Measurements from ENCODE around the gene ZMAT3. TPM values are rescaled to one million over a fixed set of nuclear protein-coding genes. Genes with fewer than 3 reads are reported as not detected.
A peak's percentile ranks its signal among the peaks of the same experiment; 100 is the strongest.

ZMAT3 gene
- polyA plus RNA-seq, 1 of the 3 experiments (the other 2 are of a cell fraction), result 11.9 TPM

- H3K4me2 ChIP-seq, result peak overlapping the region; percentile 89; the same call in 1 of the 2 replicates
- peak; percentile 42 for DNase-seq
- peaks cover 86% of the 10 kb centered on the region for H3K79me2 ChIP-seq (ENCODE audit: insufficient read depth)
- H3K27ac ChIP-seq (ENCODE audit: low read depth in 2 of 2, low read length in 1 of 2), result peak overlapping the region in 1 of 2 experiments; percentile 61; a peak in 1 of 4 replicates
- H4K20me1 ChIP-seq (ENCODE audit: insufficient read depth), result peaks cover 7% of the 10 kb centered on the region; the same call in 1 of the 2 replicates
- POLR2A ChIA-PET, result no interaction called here
- TF ChIP-seq NFIC (IDR thresholded peaks at IDR 0.05; ENCODE audit: borderline replicate concordance) (peak; percentile 53; the same call in 1 of the 2 replicates), REST (IDR thresholded peaks at IDR 0.05; ENCODE audit: low read depth, low read length) (no peak), MXI1 (IDR thresholded peaks at IDR 0.05; ENCODE audit: low read depth, low read length) (peak; percentile 58; the same call in 1 of the 2 replicates), MEF2A (IDR thresholded peaks at IDR 0.05; ENCODE audit: borderline replicate concordance, low read depth) (no peak), IRF3 (IDR thresholded peaks at IDR 0.05; ENCODE audit: low read depth, low read length) (no peak)
- CTCF ChIA-PET, result interaction anchor here (0.6 to 5.1 kb wide), 6 partner anchors 15 to 253 kb away, joined by 3 to 24 read pairs (median 18); no protein-coding TSS in a partner anchor
- H3F3A ChIP-seq (replicated peaks; ENCODE audit: insufficient read depth), result no peaks in the 10 kb centered on the region
- H3K9ac ChIP-seq, result no peak overlapping the region
- H3K9me2 ChIP-seq, result no peaks in the 10 kb centered on the region
- no peaks in the 10 kb centered on the region for H3K9me3 ChIP-seq
- peaks cover 4 to 18% of the 10 kb centered on the region in 2 experiments; a peak in 3 of 4 replicates for H3K4me1 ChIP-seq (ENCODE audit: control insufficient read depth in 1 of 2, insufficient read depth in 2 of 2, low read depth in 1 of 2, low read length in 1 of 2)
- 55% methylated on average over 4 of the region's 4 CpGs for WGBS (ENCODE audit: low lambda C conversion rate)
- no peaks in the 10 kb centered on the region for H3K27me3 ChIP-seq (ENCODE audit: insufficient read depth)
- no peak overlapping the region for H2AFZ ChIP-seq (ENCODE audit: low read depth)
- H3K4me3 ChIP-seq (ENCODE audit: low read depth in 2 of 2, low read length in 1 of 2), result no peak overlapping the region
- H3K36me3 ChIP-seq (replicated peaks in 1 of 2; ENCODE audit: control insufficient read depth in 1 of 2, insufficient read depth in 2 of 2, low read length in 1 of 2), result peaks cover 44% of the 10 kb centered on the region in 2 experiments
Measured at GRCh38 chr3:179067839-179068238, 3.8 kb downstream of the ZMAT3 start.

- WGBS (ENCODE audit: low lambda C conversion rate), result 80% methylated on average over 1 of the region's 1 CpG
- Histone ChIP-seq H2AFZ (ENCODE audit: low read depth) (no peak overlapping the region), H3K27ac (ENCODE audit: low read depth in 2 of 2, low read length in 1 of 2) (peak overlapping the region in 1 of 2 experiments; percentile 61; a peak in 2 of 4 replicates), H3K4me1 (ENCODE audit: control insufficient read depth in 1 of 2, insufficient read depth in 2 of 2, low read depth in 1 of 2, low read length in 1 of 2) (peaks cover 4 to 17% of the 10 kb centered on the region in 2 experiments; a peak in 3 of 4 replicates), H3K9me3 (no peaks in the 10 kb centered on the region), H3F3A (replicated peaks; ENCODE audit: insufficient read depth) (no peaks in the 10 kb centered on the region), H3K79me2 (ENCODE audit: insufficient read depth) (peaks cover 92% of the 10 kb centered on the region), H3K4me2 (0 out of 2 replicates have a peak overlapping the region, but pooled peaks have one; percentile 89), H3K9me2 (no peaks in the 10 kb centered on the region), H3K9ac (no peak overlapping the region), H4K20me1 (ENCODE audit: insufficient read depth) (peaks cover 12% of the 10 kb centered on the region; the same call in 1 of the 2 replicates), H3K4me3 (ENCODE audit: low read depth in 2 of 2, low read length in 1 of 2) (no peak overlapping the region), H3K36me3 (replicated peaks in 1 of 2; ENCODE audit: control insufficient read depth in 1 of 2, insufficient read depth in 2 of 2, low read length in 1 of 2) (peaks cover 44 to 49% of the 10 kb centered on the region in 2 experiments), H3K27me3 (ENCODE audit: insufficient read depth) (no peaks in the 10 kb centered on the region)
- CTCF ChIA-PET, result interaction anchor here (1.0 kb wide), 1 partner anchor 52 kb away, joined by 3 read pairs; no protein-coding TSS in a partner anchor
- POLR2A ChIA-PET, result no interaction called here
- peak; percentile 14 for DNase-seq
- TF ChIP-seq NFIC (IDR thresholded peaks at IDR 0.05; ENCODE audit: borderline replicate concordance), result no peak
- no peak for TF ChIP-seq JUND (IDR thresholded peaks at IDR 0.05)
- TF ChIP-seq RAD21 (IDR thresholded peaks at IDR 0.05; ENCODE audit: low read length), result no peak
- TF ChIP-seq FOXM1 (IDR thresholded peaks at IDR 0.05; ENCODE audit: low read depth), result no peak
- no peak for TF ChIP-seq RCOR1 (IDR thresholded peaks at IDR 0.05; ENCODE audit: low read length)
- TF ChIP-seq TCF12 (IDR thresholded peaks at IDR 0.05), result no peak
- no peak for TF ChIP-seq CHD2 (IDR thresholded peaks at IDR 0.05; ENCODE audit: low read length, partially characterized antibody)
- no peak for TF ChIP-seq GABPA (IDR thresholded peaks at IDR 0.05; ENCODE audit: low read depth)
Measured at GRCh38 chr3:179067291-179067690, 4.3 kb downstream of the ZMAT3 start.

Data from SK-N-SH (cell line).